GM12864 (cell line): Measurements from ENCODE around the gene CMTM2.

Experiments
- DNase-seq: peaks from one replicate; pipeline ENCODE4 v3.0.0-alpha.2; 2011; ENCODE audit warnings: low read depth
- H3K4me3 ChIP-seq: 2 replicates; pipeline ENCODE4 v1.5.1; 2011; ENCODE audit warnings: mild to moderate bottlenecking, low read depth, low read length, control low read depth
- TF ChIP-seq, protein P1 (sequence below): IDR thresholded peaks from 2 replicates; pipeline ENCODE4 v1.5.1; 2011; ENCODE audit warnings: low read depth, mild to moderate bottlenecking, moderate library complexity, low read length, control low read depth, inconsistent platforms; ENCODE audit errors: missing control alignments

Gene CMTM2

GRCh38 chr16:66616592-66616991 lies 37.3 kb downstream of the CMTM2 start:
- no peak overlapping the region for H3K4me3 ChIP-seq
- TF ChIP-seq, protein P1, sequence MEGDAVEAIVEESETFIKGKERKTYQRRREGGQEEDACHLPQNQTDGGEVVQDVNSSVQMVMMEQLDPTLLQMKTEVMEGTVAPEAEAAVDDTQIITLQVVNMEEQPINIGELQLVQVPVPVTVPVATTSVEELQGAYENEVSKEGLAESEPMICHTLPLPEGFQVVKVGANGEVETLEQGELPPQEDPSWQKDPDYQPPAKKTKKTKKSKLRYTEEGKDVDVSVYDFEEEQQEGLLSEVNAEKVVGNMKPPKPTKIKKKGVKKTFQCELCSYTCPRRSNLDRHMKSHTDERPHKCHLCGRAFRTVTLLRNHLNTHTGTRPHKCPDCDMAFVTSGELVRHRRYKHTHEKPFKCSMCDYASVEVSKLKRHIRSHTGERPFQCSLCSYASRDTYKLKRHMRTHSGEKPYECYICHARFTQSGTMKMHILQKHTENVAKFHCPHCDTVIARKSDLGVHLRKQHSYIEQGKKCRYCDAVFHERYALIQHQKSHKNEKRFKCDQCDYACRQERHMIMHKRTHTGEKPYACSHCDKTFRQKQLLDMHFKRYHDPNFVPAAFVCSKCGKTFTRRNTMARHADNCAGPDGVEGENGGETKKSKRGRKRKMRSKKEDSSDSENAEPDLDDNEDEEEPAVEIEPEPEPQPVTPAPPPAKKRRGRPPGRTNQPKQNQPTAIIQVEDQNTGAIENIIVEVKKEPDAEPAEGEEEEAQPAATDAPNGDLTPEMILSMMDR: no peak
- DNase-seq: no peak

- DNase-seq: no peak
- TF ChIP-seq, protein P1: no peak
- no peak overlapping the region for H3K4me3 ChIP-seq
Measured at GRCh38 chr16:66617010-66617434, 37.8 kb downstream of the CMTM2 start.

- no peak overlapping the region for H3K4me3 ChIP-seq
- DNase-seq: no peak
- TF ChIP-seq, protein P1: no peak
Measured at GRCh38 chr16:66617728-66618127, 38.5 kb downstream of the CMTM2 start.

GRCh38 chr16:66618588-66619375 lies 39.5 kb downstream of the CMTM2 start:
- TF ChIP-seq, protein P1: no peak
- no peak overlapping the region for H3K4me3 ChIP-seq
- DNase-seq: no peak

GRCh38 chr16:66619534-66620428 lies 40.5 kb downstream of the CMTM2 start:
- no peak overlapping the region for H3K4me3 ChIP-seq
- TF ChIP-seq, protein P1: no peak
- DNase-seq: no peak

DNA sequence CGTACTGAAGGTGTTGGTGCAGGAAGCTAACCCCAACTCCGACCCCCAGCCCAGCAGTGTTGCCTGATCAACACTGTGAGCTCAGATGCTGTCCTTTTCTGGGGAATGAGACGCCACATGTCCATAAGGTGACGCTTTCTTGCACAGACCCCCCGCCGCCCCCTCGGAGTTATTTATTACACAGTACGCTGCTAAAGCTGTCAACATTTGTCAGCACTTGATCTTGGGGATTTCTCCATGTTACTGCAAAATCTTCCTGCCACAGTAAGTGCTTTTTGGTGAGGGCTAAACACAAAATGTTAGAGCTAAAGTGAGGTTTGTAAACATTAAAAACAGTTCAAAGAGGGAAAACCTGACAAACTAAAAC lies 41.1 kb downstream of the CMTM2 start:
- no peak for DNase-seq
- H3K4me3 ChIP-seq: no peak overlapping the region
- TF ChIP-seq, protein P1: no peak
